OCI-LY3 (cell line): ENCODE results near the gene DDX1.

ENCODE experiments used
- H2AFZ ChIP-seq: fragments of 200-600, 300-600 bp; shearing (Covaris generic); 2 replicates; pipeline ENCODE4 v1.6.0; 2014; ENCODE audit warnings: antibody characterized with exemption, low read depth, low read length
- H3K27ac ChIP-seq: fragments of 200-600, 300-600 bp; sonication (generic); 2 replicates; pipeline ENCODE4 v1.5.1; 2014; ENCODE audit warnings: mild to moderate bottlenecking, low read length, moderate library complexity, mixed read lengths
- H3K27me3 ChIP-seq: fragments of 200-600, 300-600 bp; sonication (generic); 2 replicates; pipeline ENCODE4 v1.6.1; 2014; ENCODE audit warnings: low read depth, low read length, mixed read lengths
- H3K36me3 ChIP-seq: fragments of 200-600, 300-600 bp; sonication (generic); replicated peaks from 2 replicates; pipeline ENCODE3; 2014; ENCODE audit warnings: low read depth, low read length, mixed read lengths
- H3K4me1 ChIP-seq: fragments of 300-600, 200-600 bp; sonication (generic); 2 replicates; pipeline ENCODE4 v1.6.1; 2014; ENCODE audit warnings: low read length, mixed read lengths
- H3K4me2 ChIP-seq: fragments of 200-600, 300-600 bp; sonication (generic); 2 replicates; pipeline ENCODE4 v1.6.1; 2014; ENCODE audit warnings: low read length, mixed read lengths
- H3K4me3 ChIP-seq: fragments of 300-600, 200-600 bp; sonication (generic); 2 replicates; pipeline ENCODE4 v1.5.1; 2014; ENCODE audit warnings: antibody characterized with exemption, mild to moderate bottlenecking, low read length, moderate library complexity
- H3K79me2 ChIP-seq: fragments of 300-600, 200-600 bp; shearing (Covaris generic); 2 replicates; pipeline ENCODE4 v1.6.1; 2014; ENCODE audit warnings: mild to moderate bottlenecking, low read length, mixed read lengths
- H3K9ac ChIP-seq: fragments of 300-600, 200-600 bp; shearing (Covaris generic); 2 replicates; pipeline ENCODE4 v1.6.0; 2014; ENCODE audit warnings: mild to moderate bottlenecking, low read length, moderate library complexity
- H3K9me3 ChIP-seq: fragments of 200-600, 300-600 bp; shearing (Covaris generic); 2 replicates; pipeline ENCODE4 v1.6.1; 2014; ENCODE audit warnings: low read length, mixed read lengths; ENCODE audit not compliant: insufficient read depth
- H4K20me1 ChIP-seq: fragments of 200-600, 300-600 bp; sonication (generic); 2 replicates; pipeline ENCODE4 v1.6.1; 2016; ENCODE audit warnings: low read length, mixed read lengths; ENCODE audit not compliant: insufficient read depth
- EZH2phosphoT487 ChIP-seq: fragments of 200-600 bp; shearing (Covaris generic); IDR thresholded peaks from 2 replicates; pipeline ENCODE4 v1.6.1; 2018; ENCODE audit warnings: antibody characterized with exemption, mixed run types, low read depth
- TF ChIP-seq, protein P1 (sequence below): fragments of 200-600, 300-600 bp; sonication (generic); IDR thresholded peaks from 2 replicates; pipeline ENCODE4 v1.5.1; 2014; ENCODE audit warnings: antibody characterized with exemption, low read length, low read depth

Gene DDX1

DNA sequence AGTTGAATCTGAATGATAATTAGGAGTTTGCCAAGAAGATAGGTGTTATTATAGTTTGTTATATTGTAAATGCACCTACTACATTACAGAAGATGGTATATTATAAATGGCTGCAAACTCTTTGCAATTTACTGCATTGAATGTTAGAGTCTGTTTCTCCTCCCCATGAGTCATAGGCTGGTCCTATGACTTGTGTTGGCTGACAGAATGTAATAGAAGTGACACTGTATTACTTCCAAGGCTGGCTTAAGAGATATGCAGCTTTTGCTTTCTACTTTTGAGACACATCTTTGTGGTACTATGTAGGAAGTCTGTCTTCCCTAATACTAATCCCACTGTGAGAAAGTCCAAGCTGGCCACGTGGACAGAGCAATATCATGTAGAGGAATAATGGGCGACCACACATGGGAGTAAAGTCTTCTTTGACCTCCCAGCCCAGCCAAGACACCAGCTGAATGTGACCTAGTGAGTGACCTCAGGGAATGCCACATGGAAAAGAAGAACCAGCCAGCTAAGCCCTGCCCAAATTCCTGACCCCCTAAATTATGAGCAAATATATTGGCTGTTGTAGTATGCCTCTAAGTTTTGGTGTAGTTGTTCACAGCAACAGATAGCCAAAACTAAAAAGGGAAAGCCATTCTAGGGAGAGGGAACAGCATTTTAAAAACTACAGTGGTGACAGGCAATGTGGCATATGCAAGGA is 6.8 kb upstream of the DDX1 start:
- no peaks in the 10 kb centered on the region for H4K20me1 ChIP-seq
- H3K4me3 ChIP-seq: no peak overlapping the region
- no peaks in the 10 kb centered on the region for H3K9me3 ChIP-seq
- no peak overlapping the region for H3K9ac ChIP-seq
- H3K4me1 ChIP-seq: peaks cover 11% of the 10 kb centered on the region; the same call in 1 of the 2 replicates
- H2AFZ ChIP-seq: no peak overlapping the region
- H3K4me2 ChIP-seq: no peak overlapping the region
- H3K27ac ChIP-seq: no peak overlapping the region
- TF ChIP-seq EZH2phosphoT487: no peak
- TF ChIP-seq, protein P1, sequence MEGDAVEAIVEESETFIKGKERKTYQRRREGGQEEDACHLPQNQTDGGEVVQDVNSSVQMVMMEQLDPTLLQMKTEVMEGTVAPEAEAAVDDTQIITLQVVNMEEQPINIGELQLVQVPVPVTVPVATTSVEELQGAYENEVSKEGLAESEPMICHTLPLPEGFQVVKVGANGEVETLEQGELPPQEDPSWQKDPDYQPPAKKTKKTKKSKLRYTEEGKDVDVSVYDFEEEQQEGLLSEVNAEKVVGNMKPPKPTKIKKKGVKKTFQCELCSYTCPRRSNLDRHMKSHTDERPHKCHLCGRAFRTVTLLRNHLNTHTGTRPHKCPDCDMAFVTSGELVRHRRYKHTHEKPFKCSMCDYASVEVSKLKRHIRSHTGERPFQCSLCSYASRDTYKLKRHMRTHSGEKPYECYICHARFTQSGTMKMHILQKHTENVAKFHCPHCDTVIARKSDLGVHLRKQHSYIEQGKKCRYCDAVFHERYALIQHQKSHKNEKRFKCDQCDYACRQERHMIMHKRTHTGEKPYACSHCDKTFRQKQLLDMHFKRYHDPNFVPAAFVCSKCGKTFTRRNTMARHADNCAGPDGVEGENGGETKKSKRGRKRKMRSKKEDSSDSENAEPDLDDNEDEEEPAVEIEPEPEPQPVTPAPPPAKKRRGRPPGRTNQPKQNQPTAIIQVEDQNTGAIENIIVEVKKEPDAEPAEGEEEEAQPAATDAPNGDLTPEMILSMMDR: no peak
- no peaks in the 10 kb centered on the region for H3K27me3 ChIP-seq
- H3K79me2 ChIP-seq: no peaks in the 10 kb centered on the region
- H3K36me3 ChIP-seq: no peaks in the 10 kb centered on the region

DNA sequence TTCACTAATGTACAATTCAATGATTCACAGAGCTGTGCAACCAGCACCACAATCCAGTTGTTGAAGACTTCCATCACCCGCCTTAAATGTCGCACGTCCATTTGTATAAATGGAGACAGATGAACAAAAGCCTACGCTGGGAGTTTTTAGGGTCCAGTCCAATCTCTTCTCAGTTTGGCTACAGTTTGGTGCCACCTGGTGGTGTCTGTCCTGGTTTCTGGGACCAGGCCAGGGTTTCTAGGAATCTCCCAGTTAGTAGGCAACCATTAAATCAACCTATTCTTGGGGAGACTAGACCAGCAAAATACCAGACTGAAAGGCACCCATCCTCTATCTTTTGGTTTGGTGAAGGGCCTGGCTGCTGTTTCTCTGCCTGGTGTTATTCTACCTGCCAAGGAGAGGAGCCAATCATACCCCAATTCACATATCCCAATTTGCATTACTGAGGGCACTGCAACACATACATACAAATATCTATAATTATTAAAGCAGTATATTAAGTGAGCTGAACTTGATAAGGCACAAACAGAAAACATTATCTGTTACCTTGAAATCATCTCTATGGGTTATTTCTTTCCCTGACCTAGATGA is 3.2 kb upstream of the DDX1 start:
- H3K27me3 ChIP-seq: no peaks in the 10 kb centered on the region
- H3K4me2 ChIP-seq: no peak overlapping the region
- H3K27ac ChIP-seq: no peak overlapping the region
- TF ChIP-seq EZH2phosphoT487: no peak
- TF ChIP-seq, protein P1: peak; percentile 65
- H3K9ac ChIP-seq: no peak overlapping the region
- H3K4me1 ChIP-seq: peaks cover 10% of the 10 kb centered on the region; the same call in 1 of the 2 replicates
- H2AFZ ChIP-seq: no peak overlapping the region
- 0 out of 2 replicates have a peak, but pooled peaks cover 5% of the 10 kb centered on the region for H4K20me1 ChIP-seq
- peaks cover 27% of the 10 kb centered on the region for H3K79me2 ChIP-seq
- no peaks in the 10 kb centered on the region for H3K36me3 ChIP-seq
- H3K9me3 ChIP-seq: no peaks in the 10 kb centered on the region
- no peak overlapping the region for H3K4me3 ChIP-seq

DNA sequence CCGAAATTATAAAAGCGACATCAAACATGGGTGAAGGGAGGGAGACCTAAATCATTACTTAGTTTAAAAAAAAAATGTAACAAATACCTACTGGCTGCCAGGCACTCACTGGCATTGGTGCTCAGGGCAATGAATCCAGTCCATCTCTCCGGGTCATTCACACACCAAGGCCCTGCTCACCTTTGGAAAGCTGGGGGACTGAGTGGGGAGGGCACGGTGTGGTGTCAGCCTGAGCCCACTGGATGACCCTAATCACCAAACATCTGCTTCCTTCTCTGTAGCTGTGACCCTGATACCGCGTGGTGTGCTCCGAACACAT is 336 bp upstream of the DDX1 start:
- Histone ChIP-seq H3K4me2 (peak overlapping the region; percentile 99), H3K4me3 (peak overlapping the region; percentile 96), H3K79me2 (peaks cover 52% of the 10 kb centered on the region), H3K9ac (peak overlapping the region; percentile 88), H3K36me3 (peaks cover 18% of the 10 kb centered on the region), H2AFZ (peak overlapping the region; percentile 96), H3K9me3 (no peaks in the 10 kb centered on the region), H3K27me3 (no peaks in the 10 kb centered on the region), H4K20me1 (0 out of 2 replicates have a peak, but pooled peaks cover 6% of the 10 kb centered on the region), H3K4me1 (peaks cover 11% of the 10 kb centered on the region; the same call in 1 of the 2 replicates), H3K27ac (peak overlapping the region; percentile 50)
- TF ChIP-seq, protein P1: no peak
- no peak for TF ChIP-seq EZH2phosphoT487

DNA sequence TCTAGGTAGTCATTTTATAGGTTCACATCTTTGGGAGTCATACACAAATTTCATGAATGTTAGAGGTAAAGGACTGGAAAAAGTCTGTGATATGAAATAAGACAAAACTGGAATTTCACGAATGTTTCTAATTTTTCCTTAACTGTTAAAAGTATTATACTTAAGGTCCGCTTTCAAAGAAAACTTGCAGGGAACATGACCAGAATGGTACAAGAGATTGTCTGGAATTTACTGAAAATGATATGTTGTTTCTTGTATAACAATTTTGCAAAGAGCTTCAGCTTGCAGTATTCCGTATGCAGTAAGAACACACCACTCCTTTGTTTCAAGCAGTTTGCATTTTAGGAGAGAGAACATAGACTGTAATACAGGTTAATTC is 1.6 kb downstream of the DDX1 start:
- Histone ChIP-seq H2AFZ (no peak overlapping the region), H3K27ac (no peak overlapping the region), H3K4me1 (peaks cover 11% of the 10 kb centered on the region; the same call in 1 of the 2 replicates), H3K4me3 (peak overlapping the region; percentile 96; the same call in 1 of the 2 replicates), H4K20me1 (0 out of 2 replicates have a peak, but pooled peaks cover 6% of the 10 kb centered on the region), H3K4me2 (peak overlapping the region; percentile 92), H3K79me2 (peaks cover 52% of the 10 kb centered on the region), H3K36me3 (peaks cover 28% of the 10 kb centered on the region), H3K9me3 (no peaks in the 10 kb centered on the region), H3K9ac (no peak overlapping the region), H3K27me3 (no peaks in the 10 kb centered on the region)
- TF ChIP-seq EZH2phosphoT487: no peak
- TF ChIP-seq, protein P1: no peak
